Stimulated activated memory B cell treated with anti-CD40 and anti-IgM and Interleukin-4, amounts not matched to agents 10 μg/mL and 1 μg/mL and 100 μg/mL, for 72 hours (primary cell): Measurements from ENCODE around the gene ARF1.
A peak's percentile ranks its signal among the peaks of the same experiment; 100 is the strongest.

Experiments used
- ATAC-seq: fragments of 150-1000 bp; cut with Tn5 transposase; 2 replicates; pipeline ENCODE4 v1.10.0; 2021
- H3K27ac Mint-ChIP-seq: one replicate; pipeline ENCODE4 v1.8.0; 2022; ENCODE audit warnings: mild to moderate bottlenecking, mixed read lengths
- H3K27me3 Mint-ChIP-seq: one replicate; pipeline ENCODE4 v1.8.0; 2022; ENCODE audit warnings: mixed read lengths
- H3K36me3 Mint-ChIP-seq: one replicate; pipeline ENCODE4 v1.8.0; 2022; ENCODE audit warnings: mixed read lengths
- H3K4me1 Mint-ChIP-seq: one replicate; pipeline ENCODE4 v1.8.0; 2022; ENCODE audit warnings: mixed read lengths
- H3K4me3 Mint-ChIP-seq: one replicate; pipeline ENCODE4 v1.8.0; 2022; ENCODE audit warnings: mild to moderate bottlenecking, moderate library complexity, mixed read lengths
- H3K9me3 Mint-ChIP-seq: one replicate; pipeline ENCODE4 v1.8.0; 2022; ENCODE audit warnings: mixed read lengths

Gene ARF1

GRCh38 chr1:228125185-228125584 is 42.7 kb downstream of the ARF1 start:
- H3K27me3 Mint-ChIP-seq, result no peaks in the 10 kb centered on the region
- no peak overlapping the region for H3K27ac Mint-ChIP-seq
- H3K4me1 Mint-ChIP-seq, result peaks cover 7% of the 10 kb centered on the region
- no peaks in the 10 kb centered on the region for H3K9me3 Mint-ChIP-seq
- no peaks in the 10 kb centered on the region for H3K36me3 Mint-ChIP-seq
- ATAC-seq, result no peak
- no peak overlapping the region for H3K4me3 Mint-ChIP-seq

- Mint-ChIP-seq H3K27ac (no peak overlapping the region), H3K4me3 (no peak overlapping the region), H3K9me3 (no peaks in the 10 kb centered on the region), H3K36me3 (no peaks in the 10 kb centered on the region), H3K27me3 (peaks cover 8% of the 10 kb centered on the region), H3K4me1 (peaks cover 9% of the 10 kb centered on the region)
- no peak for ATAC-seq
Measured at GRCh38 chr1:228131766-228132165, 49.3 kb downstream of the ARF1 start.

GRCh38 chr1:228134591-228134990 is 52.1 kb downstream of the ARF1 start:
- peaks cover 29% of the 10 kb centered on the region for H3K4me1 Mint-ChIP-seq
- H3K4me3 Mint-ChIP-seq, result no peak overlapping the region
- H3K9me3 Mint-ChIP-seq, result no peaks in the 10 kb centered on the region
- ATAC-seq, result no peak
- H3K27ac Mint-ChIP-seq, result no peak overlapping the region
- no peaks in the 10 kb centered on the region for H3K36me3 Mint-ChIP-seq
- H3K27me3 Mint-ChIP-seq, result peaks cover 8% of the 10 kb centered on the region

DNA sequence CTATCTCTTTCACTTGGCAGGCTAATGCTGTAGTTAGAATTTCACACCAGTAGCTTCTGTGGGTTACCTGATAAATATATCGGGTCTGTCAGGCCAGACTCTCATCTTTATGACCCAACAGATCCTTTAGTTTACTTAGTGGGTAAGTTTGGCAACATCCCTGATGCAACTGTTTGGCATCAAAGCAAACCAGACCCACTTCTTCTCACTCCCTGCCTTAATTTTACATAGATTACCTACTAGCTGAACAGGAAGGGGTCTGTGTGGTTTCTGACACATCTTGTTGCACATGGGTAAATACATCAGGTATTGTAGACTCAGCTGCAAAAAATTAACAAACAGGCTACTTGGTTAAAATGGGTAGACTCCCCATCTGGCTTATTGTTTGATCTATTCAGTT is 54.4 kb downstream of the ARF1 start:
- Mint-ChIP-seq H3K36me3 (no peaks in the 10 kb centered on the region), H3K9me3 (no peaks in the 10 kb centered on the region), H3K27ac (peak overlapping the region; percentile 57), H3K27me3 (peaks cover 8% of the 10 kb centered on the region), H3K4me1 (peaks cover 32% of the 10 kb centered on the region), H3K4me3 (no peak overlapping the region)
- ATAC-seq, result no peak

GRCh38 chr1:228139406-228139930 is 57.0 kb downstream of the ARF1 start:
- peak overlapping the region; percentile 71 for H3K4me3 Mint-ChIP-seq
- H3K27ac Mint-ChIP-seq, result peak overlapping the region; percentile 58
- peaks cover 6% of the 10 kb centered on the region for H3K27me3 Mint-ChIP-seq
- peaks cover 57% of the 10 kb centered on the region for H3K4me1 Mint-ChIP-seq
- H3K36me3 Mint-ChIP-seq, result peaks cover 10% of the 10 kb centered on the region
- no peak for ATAC-seq
- no peaks in the 10 kb centered on the region for H3K9me3 Mint-ChIP-seq

GRCh38 chr1:228139931-228140723 is 57.6 kb downstream of the ARF1 start, which contains the start of gene GUK1:
TSS of gene GUK1 (plus strand) at chr1:228140279. CDS start at chr1:228140303, 24 bp downstream.
- Mint-ChIP-seq H3K27ac (peak within 1 kb of the TSS; percentile 58), H3K27me3 (no peaks in the 10 kb centered on the region), H3K36me3 (peaks cover 10% of the 10 kb centered on the region), H3K9me3 (no peaks in the 10 kb centered on the region), H3K4me1 (peaks cover 63% of the 10 kb centered on the region), H3K4me3 (peak within 1 kb of the TSS; percentile 71)
- ATAC-seq, result peak; percentile 98

GRCh38 chr1:228140724-228141225 is 58.3 kb downstream of the ARF1 start:
- H3K36me3 Mint-ChIP-seq, result peaks cover 10% of the 10 kb centered on the region
- no peaks in the 10 kb centered on the region for H3K27me3 Mint-ChIP-seq
- H3K27ac Mint-ChIP-seq, result peak overlapping the region; percentile 58
- H3K4me3 Mint-ChIP-seq, result peak overlapping the region; percentile 71
- no peaks in the 10 kb centered on the region for H3K9me3 Mint-ChIP-seq
- ATAC-seq, result no peak
- peaks cover 63% of the 10 kb centered on the region for H3K4me1 Mint-ChIP-seq

GRCh38 chr1:228141226-228142044 is 58.9 kb downstream of the ARF1 start:
- Mint-ChIP-seq H3K36me3 (peaks cover 10% of the 10 kb centered on the region), H3K9me3 (no peaks in the 10 kb centered on the region), H3K4me3 (peak overlapping the region; percentile 71), H3K27ac (peak overlapping the region; percentile 58), H3K27me3 (no peaks in the 10 kb centered on the region), H3K4me1 (peaks cover 63% of the 10 kb centered on the region)
- no peak for ATAC-seq

GRCh38 chr1:228142155-228142691 is 59.7 kb downstream of the ARF1 start:
- H3K4me1 Mint-ChIP-seq, result peaks cover 59% of the 10 kb centered on the region
- peak overlapping the region; percentile 71 for H3K4me3 Mint-ChIP-seq

GRCh38 chr1:228142701-228143136 is 60.2 kb downstream of the ARF1 start:
- peaks cover 55% of the 10 kb centered on the region for H3K4me1 Mint-ChIP-seq
- peak overlapping the region; percentile 17 for H3K27ac Mint-ChIP-seq
- no peaks in the 10 kb centered on the region for H3K9me3 Mint-ChIP-seq
- peak overlapping the region; percentile 71 for H3K4me3 Mint-ChIP-seq
- no peak for ATAC-seq
- H3K36me3 Mint-ChIP-seq, result peaks cover 10% of the 10 kb centered on the region
- H3K27me3 Mint-ChIP-seq, result no peaks in the 10 kb centered on the region

More at GRCh38 chr1:228142155-228142691, 59.7 kb downstream of the ARF1 start:
- Mint-ChIP-seq H3K36me3 (peaks cover 10% of the 10 kb centered on the region), H3K9me3 (no peaks in the 10 kb centered on the region), H3K27me3 (no peaks in the 10 kb centered on the region), H3K27ac (no peak overlapping the region)
- no peak for ATAC-seq

DNA sequence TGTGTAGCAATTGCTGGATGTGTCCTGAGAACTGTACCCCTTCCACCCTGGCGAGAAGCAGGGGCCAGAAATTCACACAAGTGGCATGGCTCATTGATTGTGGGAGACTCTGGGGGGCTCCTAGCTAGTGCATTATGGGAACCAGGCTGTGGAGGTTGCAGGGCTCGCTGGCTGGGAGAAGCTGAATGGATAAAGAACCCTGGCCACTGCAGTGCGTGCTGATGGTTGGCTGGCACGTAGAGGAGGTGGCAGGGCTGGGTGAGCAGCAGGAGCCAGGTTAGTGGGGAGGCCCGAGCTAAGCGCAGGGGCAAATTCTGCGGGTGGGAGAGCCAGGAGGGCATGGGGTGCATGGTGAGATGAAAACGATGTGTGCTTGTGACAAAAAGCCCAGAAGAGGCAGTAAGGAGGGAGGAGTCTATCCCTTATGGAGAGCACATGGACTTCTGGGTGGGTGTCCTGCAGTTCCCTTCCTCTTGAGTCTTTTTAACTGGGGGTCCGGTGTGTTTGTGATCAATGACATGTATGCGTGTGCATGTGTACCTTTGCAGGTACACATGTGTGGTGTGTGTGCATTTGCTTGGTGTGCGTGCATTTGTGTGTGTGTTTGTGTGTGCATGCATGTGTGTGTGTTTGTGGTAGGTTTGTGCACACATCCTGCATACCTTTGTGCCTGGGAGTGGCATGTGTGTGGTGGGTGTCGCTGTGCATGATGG is 61.1 kb downstream of the ARF1 start:
- peaks cover 47% of the 10 kb centered on the region for H3K4me1 Mint-ChIP-seq
- H3K36me3 Mint-ChIP-seq, result peaks cover 10% of the 10 kb centered on the region
- H3K9me3 Mint-ChIP-seq, result no peaks in the 10 kb centered on the region
- peak overlapping the region; percentile 17 for H3K27ac Mint-ChIP-seq
- ATAC-seq, result no peak
- H3K4me3 Mint-ChIP-seq, result no peak overlapping the region
- no peaks in the 10 kb centered on the region for H3K27me3 Mint-ChIP-seq

DNA sequence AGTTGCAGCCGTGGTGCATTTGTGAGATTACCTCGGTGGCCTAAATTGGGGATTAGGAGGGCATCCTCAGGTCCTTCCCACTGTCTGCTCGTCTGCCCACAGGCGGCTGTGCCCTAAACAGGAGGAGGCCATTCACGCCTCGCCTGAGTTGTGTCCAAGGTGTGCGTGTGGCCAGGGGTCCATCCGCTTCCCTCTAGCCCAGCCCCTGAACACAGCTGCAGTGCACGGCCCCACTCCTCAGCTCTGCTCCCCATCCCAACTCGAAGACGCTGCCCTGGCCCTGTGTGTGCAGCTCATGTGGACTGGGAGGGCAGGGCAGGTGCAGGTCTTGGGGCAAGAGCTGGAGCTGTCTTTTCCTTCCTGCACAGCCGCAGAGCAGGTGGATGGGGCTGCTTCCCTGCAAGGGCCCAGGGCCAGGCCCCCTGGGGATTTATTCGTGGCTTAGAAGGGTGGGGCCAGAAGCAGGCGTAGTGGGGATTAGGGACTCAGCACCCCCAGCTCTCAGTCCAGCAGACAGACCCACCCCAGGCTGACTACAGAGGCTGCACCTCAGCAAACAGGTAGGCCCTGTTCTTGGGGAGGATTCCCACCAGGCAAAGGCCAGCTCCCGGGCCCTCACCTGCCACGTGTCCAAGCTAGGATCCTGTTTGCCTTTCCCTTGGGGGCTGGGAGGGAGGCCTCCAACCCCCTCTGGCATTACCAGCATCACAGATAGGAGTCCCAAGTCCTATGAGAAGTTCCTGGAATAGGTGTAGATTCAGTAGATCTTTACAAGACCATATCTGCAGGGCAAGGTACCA is 61.9 kb downstream of the ARF1 start:
- Mint-ChIP-seq H3K9me3 (no peaks in the 10 kb centered on the region), H3K27ac (no peak overlapping the region), H3K4me1 (peaks cover 43% of the 10 kb centered on the region), H3K4me3 (peak overlapping the region; percentile 26), H3K27me3 (no peaks in the 10 kb centered on the region), H3K36me3 (peaks cover 10% of the 10 kb centered on the region)
- ATAC-seq, result no peak

DNA sequence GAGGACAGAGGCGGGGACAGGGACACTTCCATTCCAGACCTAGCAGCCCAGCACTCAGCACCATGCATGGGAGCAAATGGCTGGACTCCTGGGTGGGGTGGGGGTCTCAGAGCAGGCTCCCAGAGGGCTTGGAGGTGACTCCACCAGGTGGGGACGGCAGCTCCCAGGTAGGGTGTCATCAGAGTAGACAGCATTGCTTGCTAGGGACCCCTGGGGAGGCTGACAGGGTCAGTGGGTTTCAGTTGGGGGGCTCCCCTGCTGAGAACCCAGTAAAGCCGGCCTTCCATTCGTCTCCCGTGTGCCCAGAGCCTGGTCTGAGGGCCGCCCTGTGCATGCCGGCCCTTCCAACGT is 62.5 kb downstream of the ARF1 start:
- Mint-ChIP-seq H3K27me3 (no peaks in the 10 kb centered on the region), H3K9me3 (no peaks in the 10 kb centered on the region), H3K36me3 (peaks cover 10% of the 10 kb centered on the region), H3K4me1 (peaks cover 43% of the 10 kb centered on the region), H3K4me3 (peak overlapping the region; percentile 26), H3K27ac (no peak overlapping the region)
- ATAC-seq, result no peak
